OCI-LY7 (cell line): ENCODE results near the gene DAB2IP. TPM values are rescaled to one million over a fixed set of nuclear protein-coding genes. Genes with fewer than 3 reads are reported as not detected.

Source experiments
- BruUV-seq: library from RNA; stranded (reverse); fragments of 400-500 nt; replicated peaks from 2 replicates; lab custom pipeline; 2021; lab: Mats Ljungman, UMichigan
- CTCF ChIA-PET: fragments of 300-600 bp; sonication (Branson Sonifier 250); formaldehyde crosslinking; loops from one replicate; lab custom pipeline; 2022; ENCODE audit warnings: antibody characterized with exemption; ENCODE audit not compliant: unreplicated experiment; lab: Charles Lee
- POLR2A ChIA-PET: fragments of 300-600 bp; sonication (Branson Sonifier 250); formaldehyde crosslinking; loops from one replicate; lab custom pipeline; 2022; ENCODE audit warnings: antibody characterized with exemption; lab: Charles Lee
- DNase-seq: peaks from one replicate; pipeline ENCODE4 v3.0.0-alpha.2; 2015; ENCODE audit warnings: low spot score
- H2AFZ ChIP-seq: fragments of 200-600 bp; sonication (generic), shearing (Covaris generic); 2 replicates; pipeline ENCODE4 v1.6.1; 2014; ENCODE audit warnings: mild to moderate bottlenecking, antibody characterized with exemption, low read length, moderate library complexity
- H3K27ac ChIP-seq: fragments of 200-600 bp; sonication (generic); 2 replicates; pipeline ENCODE4 v1.5.1; 2014; ENCODE audit warnings: mixed run types, low read depth, mild to moderate bottlenecking, moderate library complexity, low read length, inconsistent platforms; ENCODE audit not compliant: poor library complexity, severe bottlenecking
- H3K36me3 ChIP-seq: fragments of 200-600 bp; sonication (generic); 2 replicates; pipeline ENCODE4 v1.6.1; 2014; ENCODE audit warnings: mild to moderate bottlenecking, antibody characterized with exemption, low read length, moderate library complexity, mixed read lengths; ENCODE audit not compliant: insufficient read depth
- H3K4me1 ChIP-seq: fragments of 200-600 bp; sonication (generic); 2 replicates; pipeline ENCODE4 v1.5.1; 2014; ENCODE audit warnings: mild to moderate bottlenecking, low read length; ENCODE audit not compliant: insufficient read depth, poor library complexity, severe bottlenecking
- H3K4me2 ChIP-seq: fragments of 200-600 bp; sonication (generic); 2 replicates; pipeline ENCODE4 v1.6.1; 2014; ENCODE audit warnings: mild to moderate bottlenecking, low read length
- H3K4me3 ChIP-seq: fragments of 200-600 bp; sonication (generic); 2 replicates; pipeline ENCODE4 v1.5.1; 2014; ENCODE audit warnings: mild to moderate bottlenecking, low read depth, low read length; ENCODE audit not compliant: poor library complexity, severe bottlenecking
- H3K79me2 ChIP-seq: fragments of 200-600 bp; sonication (generic); 2 replicates; pipeline ENCODE4 v1.6.1; 2016; ENCODE audit warnings: low read depth, mild to moderate bottlenecking, low read length, moderate library complexity, mixed read lengths; ENCODE audit not compliant: insufficient read depth
- H3K9me2 ChIP-seq: fragments of 200-600 bp; sonication (generic); 2 replicates; pipeline ENCODE4 v1.6.1; 2016; ENCODE audit warnings: mild to moderate bottlenecking, low read length, mixed read lengths; ENCODE audit not compliant: insufficient read depth
- H3K9me3 ChIP-seq: fragments of 200-600 bp; sonication (generic); 2 replicates; pipeline ENCODE4 v1.6.1; 2014; ENCODE audit warnings: mild to moderate bottlenecking, mixed run types, low read length, mixed read lengths
- H4K20me1 ChIP-seq: fragments of 200-600 bp; sonication (generic); 2 replicates; pipeline ENCODE4 v1.6.1; 2014; ENCODE audit warnings: mild to moderate bottlenecking, antibody characterized with exemption, low read length, moderate library complexity, mixed read lengths; ENCODE audit not compliant: insufficient read depth
- EZH2phosphoT487 ChIP-seq: fragments of 200-600 bp; sonication (generic); IDR thresholded peaks from 2 replicates; pipeline ENCODE4 v1.6.1; 2018; ENCODE audit warnings: low read depth, borderline replicate concordance, mild to moderate bottlenecking, mixed run types, antibody characterized with exemption, low read length, moderate library complexity, mixed read lengths
- intact Hi-C: fragments of 100-400 bp; cut with micrococcal nuclease; formaldehyde crosslinking; loops from one replicate; pipeline ENCODE4 v1.10.0; 2022; ENCODE audit not compliant: unreplicated experiment
- total RNA-seq, 2 experiments: library from RNA; depleted of rRNA in 1 of 2; stranded (reverse); fragments of >200 nt in 1 of 2; shearing (Covaris generic) in 1 of 2; gene quantifications; 2 replicates each; pipeline ENCODE4 v1.2.3, GENCODE V29; 2014 to 2022
- TF ChIP-seq, protein P1 (sequence below): fragments of 200-600 bp; sonication (generic); conservative IDR thresholded peaks from 2 replicates; pipeline ENCODE4 v1.5.1; 2014; ENCODE audit warnings: mild to moderate bottlenecking, antibody characterized with exemption, low read length, moderate library complexity, mixed read lengths

DAB2IP gene
- total RNA-seq, 2 experiments from 2014 or later = 3.9 to 11.1 TPM

DNA sequence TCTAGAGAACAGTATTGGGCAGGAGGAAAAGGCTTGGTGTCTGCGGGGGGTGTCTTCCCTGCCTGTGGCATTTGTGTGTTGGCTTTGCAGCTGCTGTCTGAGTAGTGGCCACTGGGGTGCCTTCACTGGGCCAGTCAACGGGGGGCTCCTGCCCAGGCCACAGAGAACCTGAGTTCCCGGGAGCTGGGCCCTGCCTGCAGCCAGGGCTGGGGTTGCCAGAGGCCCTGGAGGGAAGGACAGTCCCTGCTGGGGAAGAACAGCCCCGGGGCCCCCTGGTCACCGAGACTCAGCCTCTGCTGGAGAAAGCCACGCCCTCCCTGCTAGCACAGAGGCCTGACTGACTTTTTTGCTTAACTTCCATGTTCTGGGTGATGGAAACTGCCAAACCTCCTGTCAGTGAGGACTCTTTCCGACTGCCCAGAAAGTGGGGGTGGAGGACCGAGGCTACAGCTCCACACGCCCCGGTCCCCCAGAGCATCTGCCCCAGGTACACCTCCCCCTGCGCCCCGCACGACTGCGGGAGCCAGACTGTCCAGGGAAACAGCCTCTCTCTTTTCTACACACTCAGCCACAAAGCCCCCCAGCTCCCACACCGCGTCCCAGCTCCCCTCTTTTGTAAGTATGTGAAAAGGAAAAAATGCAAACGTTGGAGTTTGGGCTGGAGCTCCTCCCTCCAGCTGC is 133.4 kb downstream of the DAB2IP start:
- Histone ChIP-seq H3K79me2 (no peaks in the 10 kb centered on the region), H3K9me3 (no peaks in the 10 kb centered on the region), H3K4me3 (no peak overlapping the region), H4K20me1 (no peaks in the 10 kb centered on the region), H3K4me2 (no peak overlapping the region), H2AFZ (no peak overlapping the region), H3K9me2 (no peaks in the 10 kb centered on the region), H3K4me1 (peaks cover 18% of the 10 kb centered on the region), H3K27ac (no peak overlapping the region), H3K36me3 (no peaks in the 10 kb centered on the region)
- intact Hi-C loops = no loop called here
- CTCF ChIA-PET = no interaction called here
- no peak for DNase-seq
- BruUV-seq = no TSS peak
- TF ChIP-seq, protein P1, sequence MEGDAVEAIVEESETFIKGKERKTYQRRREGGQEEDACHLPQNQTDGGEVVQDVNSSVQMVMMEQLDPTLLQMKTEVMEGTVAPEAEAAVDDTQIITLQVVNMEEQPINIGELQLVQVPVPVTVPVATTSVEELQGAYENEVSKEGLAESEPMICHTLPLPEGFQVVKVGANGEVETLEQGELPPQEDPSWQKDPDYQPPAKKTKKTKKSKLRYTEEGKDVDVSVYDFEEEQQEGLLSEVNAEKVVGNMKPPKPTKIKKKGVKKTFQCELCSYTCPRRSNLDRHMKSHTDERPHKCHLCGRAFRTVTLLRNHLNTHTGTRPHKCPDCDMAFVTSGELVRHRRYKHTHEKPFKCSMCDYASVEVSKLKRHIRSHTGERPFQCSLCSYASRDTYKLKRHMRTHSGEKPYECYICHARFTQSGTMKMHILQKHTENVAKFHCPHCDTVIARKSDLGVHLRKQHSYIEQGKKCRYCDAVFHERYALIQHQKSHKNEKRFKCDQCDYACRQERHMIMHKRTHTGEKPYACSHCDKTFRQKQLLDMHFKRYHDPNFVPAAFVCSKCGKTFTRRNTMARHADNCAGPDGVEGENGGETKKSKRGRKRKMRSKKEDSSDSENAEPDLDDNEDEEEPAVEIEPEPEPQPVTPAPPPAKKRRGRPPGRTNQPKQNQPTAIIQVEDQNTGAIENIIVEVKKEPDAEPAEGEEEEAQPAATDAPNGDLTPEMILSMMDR = no peak
- no peak for TF ChIP-seq EZH2phosphoT487
- POLR2A ChIA-PET = no interaction called here

DNA sequence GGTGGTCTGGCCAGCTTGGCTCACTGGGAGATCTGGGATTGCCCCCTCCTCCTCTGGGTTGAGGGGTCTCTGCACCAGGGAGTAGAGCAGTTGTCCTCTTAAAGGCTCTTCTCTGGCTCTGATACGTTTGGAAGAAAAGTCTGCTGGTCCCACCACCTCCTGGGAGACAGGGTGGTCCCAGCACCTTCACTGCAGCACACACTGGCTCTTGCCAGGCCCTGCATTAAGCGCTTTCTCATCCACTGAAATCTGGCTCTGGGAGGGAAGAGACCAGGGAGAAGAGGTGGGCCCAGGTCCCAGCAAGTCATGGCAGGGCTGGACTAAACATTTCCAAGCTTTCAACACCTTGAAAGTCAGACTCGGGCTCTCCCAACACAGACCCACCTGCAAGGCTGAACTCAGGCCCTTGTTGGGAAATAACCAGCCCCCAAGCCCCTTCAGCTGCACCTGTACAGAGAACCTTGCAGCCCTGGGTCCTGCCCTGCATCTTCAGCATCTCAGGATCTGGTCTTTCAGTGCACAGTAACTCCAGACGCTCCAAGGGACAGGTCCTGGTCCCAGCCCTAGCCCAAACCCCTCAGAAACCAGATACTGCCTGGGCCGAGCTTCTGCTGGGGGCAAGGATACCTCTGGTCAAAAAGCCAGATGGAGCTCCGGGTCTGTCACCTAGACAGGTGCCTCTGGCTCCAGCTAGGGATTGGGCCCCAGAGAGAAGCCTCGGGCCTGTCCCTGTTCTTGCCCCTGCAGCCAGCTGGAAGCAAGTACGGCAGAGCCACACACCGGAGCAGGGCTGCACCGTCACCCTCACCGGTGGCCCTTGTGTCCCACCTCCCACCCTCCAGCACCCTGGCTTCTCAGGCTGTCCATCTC is 134.5 kb downstream of the DAB2IP start:
- Histone ChIP-seq H3K4me2 (no peak overlapping the region), H3K27ac (no peak overlapping the region), H3K9me2 (no peaks in the 10 kb centered on the region), H3K4me3 (no peak overlapping the region), H3K4me1 (peaks cover 18% of the 10 kb centered on the region), H2AFZ (no peak overlapping the region), H3K36me3 (no peaks in the 10 kb centered on the region), H4K20me1 (no peaks in the 10 kb centered on the region), H3K9me3 (no peaks in the 10 kb centered on the region), H3K79me2 (no peaks in the 10 kb centered on the region)
- ChIA-PET POLR2A (no interaction called here), CTCF (no interaction called here)
- TF ChIP-seq EZH2phosphoT487 = no peak
- TF ChIP-seq, protein P1 = no peak
- DNase-seq = no peak
- intact Hi-C loops = no loop called here
- no TSS peak for BruUV-seq
